Right lobe of liver (tissue), 4 donors: ENCODE data around the gene TMEM88.

ENCODE experiments used
- POLR2A ChIP-seq: fragments of 450-650 bp; IDR thresholded peaks from one replicate; pipeline ENCODE4 v1.6.1; 2017; ENCODE audit warnings: antibody characterized with exemption, mild to moderate bottlenecking
- TF ChIP-seq, protein P1 (sequence below), 4 donors: fragments of 200-600 bp in 3 of 4; fragments of 450-650 bp in 1 of 4; IDR thresholded peaks; one replicate each; pipeline versions ENCODE4 v1.5.1 to v1.8.0; 2016 to 2022; ENCODE audit warnings: antibody characterized with exemption in 4 of 4, mild to moderate bottlenecking in 2 of 4
- donor health status: DM: no; HTN: no; CAD: no.
- donor health status: DM: no; HTN: no; CAD: no.
- donor health status: DM: no; HTN: yes; CAD: no.

- TF ChIP-seq, protein P1, sequence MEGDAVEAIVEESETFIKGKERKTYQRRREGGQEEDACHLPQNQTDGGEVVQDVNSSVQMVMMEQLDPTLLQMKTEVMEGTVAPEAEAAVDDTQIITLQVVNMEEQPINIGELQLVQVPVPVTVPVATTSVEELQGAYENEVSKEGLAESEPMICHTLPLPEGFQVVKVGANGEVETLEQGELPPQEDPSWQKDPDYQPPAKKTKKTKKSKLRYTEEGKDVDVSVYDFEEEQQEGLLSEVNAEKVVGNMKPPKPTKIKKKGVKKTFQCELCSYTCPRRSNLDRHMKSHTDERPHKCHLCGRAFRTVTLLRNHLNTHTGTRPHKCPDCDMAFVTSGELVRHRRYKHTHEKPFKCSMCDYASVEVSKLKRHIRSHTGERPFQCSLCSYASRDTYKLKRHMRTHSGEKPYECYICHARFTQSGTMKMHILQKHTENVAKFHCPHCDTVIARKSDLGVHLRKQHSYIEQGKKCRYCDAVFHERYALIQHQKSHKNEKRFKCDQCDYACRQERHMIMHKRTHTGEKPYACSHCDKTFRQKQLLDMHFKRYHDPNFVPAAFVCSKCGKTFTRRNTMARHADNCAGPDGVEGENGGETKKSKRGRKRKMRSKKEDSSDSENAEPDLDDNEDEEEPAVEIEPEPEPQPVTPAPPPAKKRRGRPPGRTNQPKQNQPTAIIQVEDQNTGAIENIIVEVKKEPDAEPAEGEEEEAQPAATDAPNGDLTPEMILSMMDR (IDR thresholded peaks at IDR 0.05) = no peak
- TF ChIP-seq POLR2A = no peak
Observed at GRCh38 chr17:7839876-7840261, 15.0 kb upstream of the TMEM88 start.
